ENCODE measurements around the gene FGD5. TPM values are rescaled to one million over a fixed set of nuclear protein-coding genes. Genes with fewer than 3 reads are reported as not detected.

FGD5 gene
- polyA plus RNA-seq, 3 donors, result 0.03 TPM; not detected in 2

DNA sequence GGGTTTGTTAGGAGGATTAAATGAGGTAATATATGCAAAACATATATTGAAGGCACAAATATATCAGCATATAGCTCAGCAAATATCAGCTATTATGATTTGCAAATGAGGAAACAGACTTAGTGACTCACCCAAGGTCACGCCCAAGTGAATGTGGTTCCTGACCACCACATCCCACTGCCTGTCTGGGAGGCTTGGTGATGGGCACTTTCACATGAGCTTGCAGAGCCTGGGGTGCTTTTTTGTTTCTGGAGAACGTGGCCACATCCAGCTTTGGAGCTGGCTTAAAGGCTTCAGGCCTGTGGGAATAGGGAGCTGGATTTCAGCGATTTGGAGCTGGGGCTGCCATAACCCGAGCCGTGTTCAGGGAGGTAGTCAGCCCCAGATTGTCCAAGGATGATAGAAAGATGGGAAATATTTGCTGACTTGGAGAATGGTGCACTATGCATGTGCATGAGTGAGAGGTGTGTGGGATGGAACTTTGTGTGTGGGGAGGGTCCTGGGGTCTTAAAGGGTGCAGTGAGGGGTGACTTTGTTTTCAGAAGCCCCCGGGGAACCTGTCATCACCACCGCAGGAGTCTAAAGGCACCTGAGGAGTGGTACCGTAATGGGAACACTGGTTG is 12.0 kb upstream of the FGD5 start:
- WGBS (ENCODE audit: insufficient coverage), result 70% methylated on average over 8 of the region's 8 CpGs
- peak overlapping the region in 6 of 7 donors; percentile 7 to 77 (median 74) for H3K27ac Mint-ChIP-seq
- Histone ChIP-seq H2AFZ (ENCODE audit: insufficient read depth, low read depth, low read length, poor library complexity, severe bottlenecking) (no peak overlapping the region), H3K4me3 (replicated peaks in 1 of 3; ENCODE audit: low read depth in 2 of 3, low read length in 3 of 3) (no peak overlapping the region), H3K79me2 (ENCODE audit: insufficient read depth, low read length) (no peaks in the 10 kb centered on the region), H3K27me3 (ENCODE audit: control insufficient read depth in 2 of 2, insufficient read depth in 2 of 2, low read length in 2 of 2) (peaks cover 26 to 44% of the 10 kb centered on the region in 2 donors), H3K4me2 (replicated peaks; ENCODE audit: extremely low read depth, low read length, poor library complexity, severe bottlenecking) (no peak overlapping the region), H3K4me1 (ENCODE audit: control insufficient read depth in 1 of 2, insufficient read depth in 2 of 2, low read length in 2 of 2) (peaks cover 16 to 29% of the 10 kb centered on the region in 2 donors), H3K9ac (ENCODE audit: insufficient read depth, low read length, poor library complexity, severe bottlenecking) (no peak overlapping the region), H3K36me3 (replicated peaks in 1 of 2; ENCODE audit: control insufficient read depth in 1 of 2, insufficient read depth in 2 of 2, low read length in 2 of 2) (no peaks in the 10 kb centered on the region), H3K9me3 (replicated peaks in 1 of 2; ENCODE audit: control insufficient read depth in 1 of 2, insufficient read depth in 1 of 2, low read length in 2 of 2) (peaks cover 0 to 12% of the 10 kb centered on the region in 2 donors), H3K27ac (ENCODE audit: low read depth in 1 of 2, low read length in 2 of 2) (no peak overlapping the region), H4K20me1 (ENCODE audit: insufficient read depth, low read length) (no peaks in the 10 kb centered on the region)
- H3K9me3 Mint-ChIP-seq, result peaks cover 0 to 8% (median 4%) of the 10 kb centered on the region in 7 donors
- intact Hi-C loops (cut with micrococcal nuclease), result no loop called here
- no peak for TF ChIP-seq CTCF (IDR thresholded peaks at IDR 0.05)
- peaks cover 38% of the 10 kb centered on the region for H3K4me1 Mint-ChIP-seq
- H3K27me3 Mint-ChIP-seq (ENCODE audit: low read depth in 3 of 3), result peaks cover 44 to 68% (median 62%) of the 10 kb centered on the region in 3 donors
- H3K36me3 Mint-ChIP-seq, result no peaks in the 10 kb centered on the region
- H3K4me3 Mint-ChIP-seq, result peak overlapping the region in 1 of 2 donors; percentile 69
- DNase-seq, result peak; percentile 66 to 79 (median 75)

GRCh38 chr3:14808025-14808424 is 10.7 kb upstream of the FGD5 start:
- no peaks in the 10 kb centered on the region for H3K79me2 ChIP-seq (ENCODE audit: insufficient read depth, low read length)
- no peak overlapping the region for H3K4me2 ChIP-seq (replicated peaks; ENCODE audit: extremely low read depth, low read length, poor library complexity, severe bottlenecking)
- intact Hi-C loops (cut with micrococcal nuclease), result no loop called here
- H3K9me3 Mint-ChIP-seq, result peaks cover 0 to 8% (median 4%) of the 10 kb centered on the region in 7 donors
- peaks cover 53 to 75% (median 74%) of the 10 kb centered on the region in 3 donors for H3K27me3 Mint-ChIP-seq (ENCODE audit: low read depth in 3 of 3)
- no peak overlapping the region for H3K9ac ChIP-seq (ENCODE audit: insufficient read depth, low read length, poor library complexity, severe bottlenecking)
- H3K27ac Mint-ChIP-seq, result peak overlapping the region in 1 of 7 donors; percentile 75
- H4K20me1 ChIP-seq (ENCODE audit: insufficient read depth, low read length), result no peaks in the 10 kb centered on the region
- H3K4me3 ChIP-seq (replicated peaks in 1 of 3; ENCODE audit: low read depth in 2 of 3, low read length in 3 of 3), result no peak overlapping the region
- TF ChIP-seq CTCF (IDR thresholded peaks at IDR 0.05), result no peak
- no peaks in the 10 kb centered on the region for H3K36me3 Mint-ChIP-seq
- H3K36me3 ChIP-seq (replicated peaks in 1 of 2; ENCODE audit: control insufficient read depth in 1 of 2, insufficient read depth in 2 of 2, low read length in 2 of 2), result no peaks in the 10 kb centered on the region
- no peak overlapping the region for H3K27ac ChIP-seq (ENCODE audit: low read depth in 1 of 2, low read length in 2 of 2)
- H3K4me3 Mint-ChIP-seq, result peak overlapping the region in 1 of 2 donors; percentile 30
- DNase-seq, result no peak
- peaks cover 39 to 57% of the 10 kb centered on the region in 2 donors for H3K27me3 ChIP-seq (ENCODE audit: control insufficient read depth in 2 of 2, insufficient read depth in 2 of 2, low read length in 2 of 2)
- no peak overlapping the region for H2AFZ ChIP-seq (ENCODE audit: insufficient read depth, low read depth, low read length, poor library complexity, severe bottlenecking)
- peaks cover 16 to 29% of the 10 kb centered on the region in 2 donors for H3K4me1 ChIP-seq (ENCODE audit: control insufficient read depth in 1 of 2, insufficient read depth in 2 of 2, low read length in 2 of 2)
- H3K9me3 ChIP-seq (replicated peaks in 1 of 2; ENCODE audit: control insufficient read depth in 1 of 2, insufficient read depth in 1 of 2, low read length in 2 of 2), result peaks cover 0 to 12% of the 10 kb centered on the region in 2 donors
- H3K4me1 Mint-ChIP-seq, result peaks cover 38% of the 10 kb centered on the region
